ENCODE measurements around the gene CD7. TPM values are rescaled to one million over a fixed set of nuclear protein-coding genes. Genes with fewer than 3 reads are reported as not detected.

CD7 gene
- total and polyA plus RNA-seq, 8 donors: 2.0 to 8.6 (median 3.7) TPM; not detected in 3

GRCh38 chr17:82319619-82320062 is 2.2 kb upstream of the CD7 start:
- H3K4me3 ChIP-seq: no peak overlapping the region
- peaks cover 12 to 32% (median 26%) of the 10 kb centered on the region in 4 donors for H3K4me1 ChIP-seq
- peaks cover 4 to 49% (median 27%) of the 10 kb centered on the region in 3 donors for H3K27me3 ChIP-seq
- peaks cover 0 to 26% (median 4%) of the 10 kb centered on the region in 4 donors for H3K36me3 ChIP-seq
- TF ChIP-seq CTCF (IDR thresholded peaks at IDR 0.05) (no peak), EP300 (IDR thresholded peaks at IDR 0.05) (no peak), POLR2A (IDR thresholded peaks at IDR 0.05) (no peak), POLR2AphosphoS5 (IDR thresholded peaks at IDR 0.05) (no peak)
- H3K27ac ChIP-seq: no peak overlapping the region
- H3K9me3 ChIP-seq: no peaks in the 10 kb centered on the region
- no peak for DNase-seq
- intact Hi-C loops (cut with DNase I; ENCODE audit: low total_unique reads): loop anchor here (5.0 kb wide), 1 partner anchor 87 kb away; no protein-coding TSS in a partner anchor
- WGBS, 5 donors: 90 to 93% (median 93%) methylated on average over 34 to 35 of the region's 35 CpGs

- H3K9me3 ChIP-seq: no peaks in the 10 kb centered on the region
- peaks cover 0 to 24% (median 4%) of the 10 kb centered on the region in 4 donors for H3K36me3 ChIP-seq
- intact Hi-C loops (cut with DNase I; ENCODE audit: low total_unique reads): no loop called here
- H3K4me3 ChIP-seq: no peak overlapping the region
- peaks cover 12 to 30% (median 24%) of the 10 kb centered on the region in 4 donors for H3K4me1 ChIP-seq
- peaks cover 4 to 55% (median 33%) of the 10 kb centered on the region in 3 donors for H3K27me3 ChIP-seq
- no peak overlapping the region for H3K27ac ChIP-seq
- TF ChIP-seq EP300 (IDR thresholded peaks at IDR 0.05) (no peak), CTCF (IDR thresholded peaks at IDR 0.05) (no peak)
- no peak for DNase-seq
- WGBS, 5 donors: 93 to 96% (median 94%) methylated on average over 76 of the region's 76 CpGs
Observed at GRCh38 chr17:82318772-82319606, 1.6 kb upstream of the CD7 start.

GRCh38 chr17:82318169-82318498 is 726 bp upstream of the CD7 start:
- Histone ChIP-seq H3K4me3 (no peak overlapping the region), H3K27me3 (peaks cover 10 to 57% (median 36%) of the 10 kb centered on the region in 3 donors), H3K27ac (no peak overlapping the region), H3K36me3 (peaks cover 0 to 15% (median 3%) of the 10 kb centered on the region in 4 donors), H3K9me3 (no peaks in the 10 kb centered on the region), H3K4me1 (peaks cover 12 to 30% (median 24%) of the 10 kb centered on the region in 4 donors)
- intact Hi-C loops (cut with DNase I; ENCODE audit: low total_unique reads): no loop called here
- 90 to 98% (median 96%) methylated on average over 20 of the region's 20 CpGs for WGBS, 5 donors
- no peak for DNase-seq
- no peak for TF ChIP-seq POLR2AphosphoS5 (IDR thresholded peaks at IDR 0.05)
- no peak for TF ChIP-seq POLR2A (IDR thresholded peaks at IDR 0.05)
- no peak for TF ChIP-seq EP300 (IDR thresholded peaks at IDR 0.05)
- no peak for TF ChIP-seq CTCF (IDR thresholded peaks at IDR 0.05)

- intact Hi-C loops (cut with DNase I; ENCODE audit: low total_unique reads): no loop called here
- peak overlapping the region; percentile 11 to 33 (median 28) for H3K4me3 ChIP-seq
- H3K4me1 ChIP-seq: peaks cover 12 to 30% (median 22%) of the 10 kb centered on the region in 4 donors
- no peaks in the 10 kb centered on the region for H3K9me3 ChIP-seq
- H3K27me3 ChIP-seq: peaks cover 10 to 62% (median 36%) of the 10 kb centered on the region in 3 donors
- TF ChIP-seq POLR2AphosphoS5 (IDR thresholded peaks at IDR 0.05) (no peak), CTCF (IDR thresholded peaks at IDR 0.05) (no peak), POLR2A (IDR thresholded peaks at IDR 0.05) (no peak), EP300 (IDR thresholded peaks at IDR 0.05) (no peak)
- peak overlapping the region; percentile 10 to 49 (median 35) for H3K27ac ChIP-seq
- WGBS, 5 donors: 69 to 80% (median 78%) methylated on average over 18 to 29 of the region's 29 CpGs
- DNase-seq: no peak
- peaks cover 0 to 4% (median 0%) of the 10 kb centered on the region in 4 donors for H3K36me3 ChIP-seq
Observed at GRCh38 chr17:82316651-82317393, 586 bp downstream of the CD7 start.

Data from stomach (tissue), 9 donors.